Brain microvascular endothelial cell (primary cell): ENCODE results near the gene CLSTN1.

ENCODE experiments used
- DNase-seq: peaks from one replicate; pipeline ENCODE4 v3.0.0-alpha.2; 2020
- H3K27ac ChIP-seq: fragments of 250-450 bp; sonication (Bioruptor Pico); 2 replicates; pipeline ENCODE4 v1.5.1; 2020; ENCODE audit warnings: mild to moderate bottlenecking, moderate library complexity
- H3K27me3 ChIP-seq: fragments of 250-450 bp; sonication (Bioruptor Pico); replicated peaks from 2 replicates; pipeline ENCODE4 v1.5.1; 2020; ENCODE audit warnings: mild to moderate bottlenecking
- H3K36me3 ChIP-seq: fragments of 250-450 bp; sonication (Bioruptor Pico); replicated peaks from 2 replicates; pipeline ENCODE4 v1.5.1; 2020; ENCODE audit warnings: mild to moderate bottlenecking
- H3K4me3 ChIP-seq: 2 replicates; pipeline ENCODE4 v1.5.1; 2011; ENCODE audit warnings: low read depth, mild to moderate bottlenecking, control low read depth, low read length, moderate library complexity
- in situ Hi-C: cut with HindIII; loops from 2 replicates; pipeline ENCODE4 v1.10.0; 2017; ENCODE audit warnings: low sequenced_read_pairs, low pct_ligation_motif_present
- TF ChIP-seq, protein P1 (sequence below): IDR thresholded peaks from 2 replicates; pipeline ENCODE4 v1.5.1; 2011; ENCODE audit warnings: low read depth, mild to moderate bottlenecking, moderate library complexity, low read length, control low read depth, inconsistent platforms; ENCODE audit errors: missing control alignments

CLSTN1 gene

DNA sequence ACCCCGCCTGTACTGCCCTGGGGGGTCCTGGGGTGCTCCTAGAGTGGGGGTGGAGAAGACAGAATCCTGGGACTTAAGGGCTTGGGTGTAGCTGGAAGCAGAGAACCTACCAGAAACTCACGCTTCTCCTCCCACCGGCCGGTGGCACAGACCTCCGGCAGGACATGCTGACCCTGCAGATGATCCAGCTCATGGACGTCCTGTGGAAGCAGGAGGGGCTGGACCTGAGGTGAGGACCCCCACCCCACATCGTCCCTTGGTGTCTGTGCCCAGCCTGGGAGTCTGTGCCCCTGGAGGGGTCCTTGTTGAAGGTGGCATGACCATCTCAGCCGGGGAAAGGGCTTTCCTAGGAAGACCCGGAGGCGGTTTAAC, 101.4 kb downstream of the CLSTN1 start:
- DNase-seq, result no peak
- in situ Hi-C loops, result no loop called here
- Histone ChIP-seq H3K27ac (no peak overlapping the region), H3K36me3 (peaks cover 26% of the 10 kb centered on the region), H3K27me3 (no peaks in the 10 kb centered on the region), H3K4me3 (no peak overlapping the region)
- TF ChIP-seq, protein P1, sequence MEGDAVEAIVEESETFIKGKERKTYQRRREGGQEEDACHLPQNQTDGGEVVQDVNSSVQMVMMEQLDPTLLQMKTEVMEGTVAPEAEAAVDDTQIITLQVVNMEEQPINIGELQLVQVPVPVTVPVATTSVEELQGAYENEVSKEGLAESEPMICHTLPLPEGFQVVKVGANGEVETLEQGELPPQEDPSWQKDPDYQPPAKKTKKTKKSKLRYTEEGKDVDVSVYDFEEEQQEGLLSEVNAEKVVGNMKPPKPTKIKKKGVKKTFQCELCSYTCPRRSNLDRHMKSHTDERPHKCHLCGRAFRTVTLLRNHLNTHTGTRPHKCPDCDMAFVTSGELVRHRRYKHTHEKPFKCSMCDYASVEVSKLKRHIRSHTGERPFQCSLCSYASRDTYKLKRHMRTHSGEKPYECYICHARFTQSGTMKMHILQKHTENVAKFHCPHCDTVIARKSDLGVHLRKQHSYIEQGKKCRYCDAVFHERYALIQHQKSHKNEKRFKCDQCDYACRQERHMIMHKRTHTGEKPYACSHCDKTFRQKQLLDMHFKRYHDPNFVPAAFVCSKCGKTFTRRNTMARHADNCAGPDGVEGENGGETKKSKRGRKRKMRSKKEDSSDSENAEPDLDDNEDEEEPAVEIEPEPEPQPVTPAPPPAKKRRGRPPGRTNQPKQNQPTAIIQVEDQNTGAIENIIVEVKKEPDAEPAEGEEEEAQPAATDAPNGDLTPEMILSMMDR, result no peak

DNA sequence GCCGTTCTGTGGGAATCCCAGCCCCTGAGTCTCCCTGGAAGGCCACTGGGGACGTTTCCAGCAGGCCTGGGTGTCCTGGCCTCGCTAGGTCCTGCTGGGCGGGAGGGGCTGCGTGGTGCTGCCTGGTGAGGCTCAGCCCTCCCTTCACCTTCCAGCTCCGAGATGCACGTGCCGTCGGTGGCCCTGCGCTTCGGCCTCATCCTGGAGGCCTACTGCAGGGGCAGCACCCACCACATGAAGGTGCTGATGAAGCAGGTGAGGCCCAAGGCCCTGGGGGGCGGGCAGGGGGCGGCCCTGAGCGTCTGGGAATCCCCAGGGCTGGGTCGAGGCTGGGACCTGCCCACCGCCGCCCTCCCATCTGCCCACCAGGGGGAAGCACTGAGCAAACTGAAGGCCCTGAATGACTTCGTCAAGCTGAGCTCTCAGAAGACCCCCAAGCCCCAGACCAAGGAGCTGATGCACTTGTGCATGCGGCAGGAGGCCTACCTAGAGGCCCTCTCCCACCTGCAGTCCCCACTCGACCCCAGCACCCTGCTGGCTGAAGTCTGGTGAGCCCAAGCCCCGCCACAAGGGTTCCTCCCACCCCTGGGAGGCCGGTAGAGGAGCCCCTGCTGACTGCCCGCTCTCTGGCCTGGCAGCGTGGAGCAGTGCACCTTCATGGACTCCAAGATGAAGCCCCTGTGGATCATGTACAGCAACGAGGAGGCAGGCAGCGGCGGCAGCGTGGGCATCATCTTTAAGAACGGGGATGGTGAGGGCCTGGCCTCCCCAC, 102.0 kb downstream of the CLSTN1 start:
- Histone ChIP-seq H3K36me3 (peaks cover 20% of the 10 kb centered on the region), H3K4me3 (no peak overlapping the region), H3K27me3 (no peaks in the 10 kb centered on the region), H3K27ac (no peak overlapping the region)
- in situ Hi-C loops, result no loop called here
- TF ChIP-seq, protein P1, result peak; percentile 80
- peak; percentile 20 for DNase-seq

DNA sequence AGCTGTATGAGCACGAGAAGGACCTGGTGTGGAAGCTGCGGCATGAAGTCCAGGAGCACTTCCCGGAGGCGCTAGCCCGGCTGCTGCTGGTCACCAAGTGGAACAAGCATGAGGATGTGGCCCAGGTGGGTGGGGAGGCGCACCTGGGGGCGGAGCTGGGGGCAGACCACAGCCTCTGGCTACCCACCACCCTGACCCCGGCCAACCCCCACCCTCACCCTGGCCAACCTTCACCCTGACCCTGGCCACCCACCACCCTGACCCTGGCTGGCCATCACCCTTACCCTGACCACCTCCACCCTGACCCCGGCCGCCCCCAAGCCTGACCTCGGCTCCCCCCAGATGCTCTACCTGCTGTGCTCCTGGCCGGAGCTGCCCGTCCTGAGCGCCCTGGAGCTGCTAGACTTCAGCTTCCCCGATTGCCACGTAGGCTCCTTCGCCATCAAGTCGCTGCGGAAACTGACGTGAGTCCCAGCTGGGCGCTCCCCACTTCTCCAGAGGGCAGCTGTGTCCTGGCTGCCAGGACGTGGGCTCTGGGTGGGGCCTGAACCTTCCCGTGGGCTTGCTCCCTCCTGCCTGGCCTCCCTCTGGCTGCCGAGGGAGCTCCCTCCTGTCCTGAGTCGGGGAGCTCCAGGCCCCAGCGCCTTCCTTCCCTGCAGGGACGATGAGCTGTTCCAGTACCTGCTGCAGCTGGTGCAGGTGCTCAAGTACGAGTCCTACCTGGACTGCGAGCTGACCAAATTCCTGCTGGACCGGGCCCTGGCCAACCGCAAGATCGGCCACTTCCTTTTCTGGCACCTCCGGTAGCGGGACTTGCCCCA, 102.8 kb downstream of the CLSTN1 start:
- TF ChIP-seq, protein P1, result no peak
- no peak for DNase-seq
- Histone ChIP-seq H3K27me3 (no peaks in the 10 kb centered on the region), H3K4me3 (no peak overlapping the region), H3K27ac (no peak overlapping the region), H3K36me3 (peaks cover 18% of the 10 kb centered on the region)
- in situ Hi-C loops, result no loop called here

DNA sequence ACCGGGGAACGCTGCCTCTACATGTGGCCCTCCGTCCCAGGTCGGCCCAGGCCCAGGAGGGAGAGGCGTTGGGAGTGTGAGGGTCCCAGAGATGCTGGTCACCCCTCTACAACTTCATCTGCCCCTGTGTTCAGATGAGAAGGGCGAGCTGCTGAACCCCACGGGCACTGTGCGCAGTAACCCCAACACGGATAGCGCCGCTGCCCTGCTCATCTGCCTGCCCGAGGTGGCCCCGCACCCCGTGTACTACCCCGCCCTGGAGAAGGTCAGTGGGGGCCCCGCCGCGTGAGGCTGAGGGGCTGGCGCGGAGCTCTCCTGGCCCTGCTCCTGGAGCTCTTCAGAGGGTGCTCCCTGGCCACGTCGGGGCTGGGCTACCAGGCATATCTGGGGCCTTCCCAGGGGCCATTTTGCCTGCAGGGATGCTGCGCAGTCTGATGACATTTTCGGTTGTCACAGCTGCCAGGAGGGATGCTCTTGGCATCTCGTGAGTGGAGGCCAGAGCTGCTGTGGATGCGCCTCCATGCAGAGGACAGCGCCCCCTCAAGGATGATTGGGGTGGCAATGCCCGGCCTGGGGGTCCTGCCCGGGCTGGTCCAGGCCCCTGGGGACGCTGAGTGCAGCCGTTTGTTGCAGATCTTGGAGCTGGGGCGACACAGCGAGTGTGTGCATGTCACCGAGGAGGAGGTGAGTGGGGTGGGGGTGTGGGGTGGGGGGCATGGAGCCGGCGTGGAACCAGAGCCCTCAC, 103.6 kb downstream of the CLSTN1 start:
- H3K27ac ChIP-seq, result no peak overlapping the region
- in situ Hi-C loops, result no loop called here
- H3K36me3 ChIP-seq, result peaks cover 22% of the 10 kb centered on the region
- no peaks in the 10 kb centered on the region for H3K27me3 ChIP-seq
- TF ChIP-seq, protein P1, result no peak
- no peak overlapping the region for H3K4me3 ChIP-seq
- DNase-seq, result no peak

DNA sequence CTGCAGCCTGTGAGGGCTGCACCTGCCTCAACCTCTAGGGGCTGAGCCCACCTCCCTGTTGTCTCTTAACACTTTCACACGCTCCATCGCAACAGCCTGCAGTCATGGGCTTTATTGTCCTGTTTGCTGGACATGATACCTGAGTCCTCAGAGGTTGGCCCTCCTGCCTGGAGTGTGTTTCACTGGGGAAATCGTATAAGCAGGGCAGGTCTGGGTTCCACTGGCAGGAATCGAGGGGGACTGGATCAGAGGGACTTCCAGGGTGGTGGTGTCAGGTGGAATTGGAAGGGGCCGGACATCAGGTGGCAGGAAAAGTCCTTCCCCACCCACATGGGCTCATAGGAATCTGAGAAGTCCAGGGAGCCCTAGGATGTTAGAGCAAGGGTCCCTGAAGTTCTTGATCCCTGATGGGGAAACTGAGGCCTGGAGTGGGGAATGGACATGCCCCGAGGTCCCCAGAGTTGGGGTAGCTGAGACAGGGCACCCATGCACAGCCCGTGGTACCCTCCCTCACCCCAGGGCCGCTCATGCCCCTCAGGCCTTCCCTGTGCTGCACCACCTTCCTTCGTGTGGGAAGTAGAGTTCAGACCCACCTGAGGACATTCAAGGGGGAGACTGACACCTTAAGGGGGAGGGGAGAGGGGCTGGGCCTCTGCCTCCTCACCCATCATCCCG, 105.6 kb downstream of the CLSTN1 start:
- no peak overlapping the region for H3K27ac ChIP-seq
- no peaks in the 10 kb centered on the region for H3K27me3 ChIP-seq
- DNase-seq, result no peak
- TF ChIP-seq, protein P1, result no peak
- peaks cover 19% of the 10 kb centered on the region for H3K36me3 ChIP-seq
- H3K4me3 ChIP-seq, result no peak overlapping the region
- in situ Hi-C loops, result no loop called here
